HG02870 (cell line): ENCODE measurements around the gene NOS2.
"Not testable (repeated sequence)": the region's sequence is repeated elsewhere in the genome, so short reads cannot be mapped to it uniquely, and the experiment has no call there.

Experiments
- ATAC-seq: cut with Tn5 transposase; IDR thresholded peaks from one replicate; pipeline ENCODE4 v1.9.1; 2021; ENCODE audit warnings: mild to moderate bottlenecking, moderate library complexity; ENCODE audit not compliant: unreplicated experiment

Gene NOS2

GRCh38 chr17:27792095-27792494, 8.2 kb downstream of the NOS2 start:
- no peak for ATAC-seq

- no peak for ATAC-seq
These were observed 11.4 kb downstream of the NOS2 start for GRCh38 chr17:27788919-27789318.

GRCh38 chr17:27783440-27784350, 16.6 kb downstream of the NOS2 start:
- no peak for ATAC-seq

GRCh38 chr17:27782791-27783206, 17.5 kb downstream of the NOS2 start:
- no peak for ATAC-seq

- ATAC-seq = no peak
These were observed 19.4 kb downstream of the NOS2 start for GRCh38 chr17:27780828-27781404.

- ATAC-seq = no peak
These were observed 20.1 kb downstream of the NOS2 start for GRCh38 chr17:27780092-27780827.

- ATAC-seq = no peak
These were observed 22.1 kb downstream of the NOS2 start for GRCh38 chr17:27778183-27778582.

- no peak for ATAC-seq
These were observed 23.3 kb downstream of the NOS2 start for GRCh38 chr17:27776882-27777624.

- ATAC-seq = no peak
These were observed 28.7 kb downstream of the NOS2 start for GRCh38 chr17:27771586-27771985.

GRCh38 chr17:27770877-27771276, 29.5 kb downstream of the NOS2 start:
- ATAC-seq = no peak

- no peak for ATAC-seq
These were observed 31.4 kb downstream of the NOS2 start for GRCh38 chr17:27768858-27769410.

- no peak for ATAC-seq
These were observed 33.9 kb downstream of the NOS2 start for GRCh38 chr17:27766438-27766837.

GRCh38 chr17:27765353-27765752, 35.0 kb downstream of the NOS2 start:
- ATAC-seq = no peak

- no peak for ATAC-seq
These were observed 35.7 kb downstream of the NOS2 start for GRCh38 chr17:27764589-27764988.

GRCh38 chr17:27762527-27763305, 37.6 kb downstream of the NOS2 start:
- no peak for ATAC-seq

GRCh38 chr17:27760931-27761330, 39.4 kb downstream of the NOS2 start:
- not testable (repeated sequence) for ATAC-seq

GRCh38 chr17:27760069-27760885, 40.1 kb downstream of the NOS2 start:
- ATAC-seq = no peak

GRCh38 chr17:27759528-27759927, 40.8 kb downstream of the NOS2 start:
- ATAC-seq = no peak
